Measurements from ENCODE around the gene KIF13A.
"Not testable (repeated sequence)": the region's sequence is repeated elsewhere in the genome, so short reads cannot be mapped to it uniquely, and the experiment has no call there.

Gene KIF13A

GRCh38 chr6:17967668-17968518 lies 19.5 kb downstream of the KIF13A start:
- no peak for DNase-seq

GRCh38 chr6:17966451-17966850 lies 21.0 kb downstream of the KIF13A start:
- no peak for DNase-seq

GRCh38 chr6:17965397-17965796 lies 22.0 kb downstream of the KIF13A start:
- DNase-seq = no peak

GRCh38 chr6:17964633-17965032 lies 22.8 kb downstream of the KIF13A start:
- no peak for DNase-seq

GRCh38 chr6:17962436-17963031 lies 24.9 kb downstream of the KIF13A start:
- DNase-seq = no peak

- no peak for DNase-seq
These were observed 28.1 kb downstream of the KIF13A start for GRCh38 chr6:17959302-17959701.

- DNase-seq = no peak
These were observed 29.4 kb downstream of the KIF13A start for GRCh38 chr6:17957904-17958620.

- no peak for DNase-seq
These were observed 29.9 kb downstream of the KIF13A start for GRCh38 chr6:17957498-17957897.

- DNase-seq = no peak
These were observed 30.3 kb downstream of the KIF13A start for GRCh38 chr6:17957086-17957485.

GRCh38 chr6:17950095-17950494 lies 37.3 kb downstream of the KIF13A start:
- DNase-seq = no peak

GRCh38 chr6:17949168-17949567 lies 38.3 kb downstream of the KIF13A start:
- no peak for DNase-seq

- DNase-seq = no peak
These were observed 38.7 kb downstream of the KIF13A start for GRCh38 chr6:17948725-17949124.

GRCh38 chr6:17947574-17947973 lies 39.9 kb downstream of the KIF13A start:
- DNase-seq = not testable (repeated sequence)

GRCh38 chr6:17945575-17945974 lies 41.9 kb downstream of the KIF13A start:
- no peak for DNase-seq

- DNase-seq = no peak
These were observed 42.3 kb downstream of the KIF13A start for GRCh38 chr6:17945111-17945510.

- DNase-seq = no peak
These were observed 46.1 kb downstream of the KIF13A start for GRCh38 chr6:17941318-17941717.

GRCh38 chr6:17940151-17940792 lies 47.2 kb downstream of the KIF13A start:
- DNase-seq = no peak

- DNase-seq = no peak
These were observed 48.5 kb downstream of the KIF13A start for GRCh38 chr6:17938901-17939300.

GRCh38 chr6:17935188-17936149 lies 52.0 kb downstream of the KIF13A start:
- no peak for DNase-seq

- DNase-seq = no peak
These were observed 53.7 kb downstream of the KIF13A start for GRCh38 chr6:17933716-17934115.

GRCh38 chr6:17932330-17932852 lies 55.0 kb downstream of the KIF13A start:
- no peak for DNase-seq

GRCh38 chr6:17931227-17931626 lies 56.2 kb downstream of the KIF13A start:
- DNase-seq = no peak
